Spleen (tissue), 7 donors: ENCODE measurements around the gene PURB.

ENCODE experiments used
- POLR2A ChIP-seq, 3 donors: fragments of 450-650 bp; IDR thresholded peaks; one replicate each; pipeline ENCODE4 v1.5.1; 2017; ENCODE audit warnings: antibody characterized with exemption in 3 of 3, mild to moderate bottlenecking in 1 of 3
- TF ChIP-seq, protein P1 (sequence below), 11 experiments: fragments of 200-600 bp in 7 of 11; fragments of 450-650 bp in 4 of 11; sonication (generic) in 4 of 11; IDR thresholded peaks in 8 of 11; conservative IDR thresholded peaks in 3 of 11; 1 replicate in 7 of 11; 2 replicates in 4 of 11; pipeline versions ENCODE4 v1.4.0 to v1.8.0; 2016 to 2021; ENCODE audit warnings: antibody characterized with exemption in 11 of 11, inconsistent platforms in 4 of 11, mild to moderate bottlenecking in 1 of 11
- donor health status: DM: no; HTN: no; CAD: no; lungs with moderate emphysema.
- donor health status: DM: no; HTN: no; CAD: no.
- donor health status: DM: no; HTN: no; CAD: no.

DNA sequence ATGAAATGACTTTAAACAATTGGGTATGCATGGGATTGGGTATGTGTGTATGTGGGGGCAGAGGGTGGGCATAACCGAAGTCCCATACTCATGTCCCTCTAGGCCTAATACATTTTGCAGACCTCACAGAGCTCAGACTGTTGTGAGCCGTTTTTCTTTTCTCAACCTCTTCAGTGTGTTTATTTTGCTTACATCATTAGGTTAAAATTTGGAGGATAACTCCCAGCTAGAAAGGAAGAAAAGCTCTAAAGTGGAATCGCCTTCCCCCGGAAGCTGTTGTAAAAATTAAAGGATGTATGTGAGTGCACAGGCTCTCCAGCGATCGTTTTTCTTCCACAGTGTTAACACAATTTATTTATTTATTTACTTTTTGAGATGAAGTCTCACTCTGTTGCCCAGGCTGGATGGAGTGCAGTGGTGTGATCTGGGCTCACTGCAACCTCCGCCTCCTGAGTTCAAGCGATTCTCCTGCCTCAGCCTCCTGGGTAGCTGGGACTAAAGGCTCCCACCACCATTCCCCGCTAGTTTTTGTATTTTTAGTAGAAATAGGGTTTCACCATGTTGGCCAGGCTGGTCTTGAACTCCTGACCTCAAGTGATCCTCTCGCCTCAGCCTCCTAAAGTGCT is 36.0 kb downstream of the PURB start:
- TF ChIP-seq, protein P1, sequence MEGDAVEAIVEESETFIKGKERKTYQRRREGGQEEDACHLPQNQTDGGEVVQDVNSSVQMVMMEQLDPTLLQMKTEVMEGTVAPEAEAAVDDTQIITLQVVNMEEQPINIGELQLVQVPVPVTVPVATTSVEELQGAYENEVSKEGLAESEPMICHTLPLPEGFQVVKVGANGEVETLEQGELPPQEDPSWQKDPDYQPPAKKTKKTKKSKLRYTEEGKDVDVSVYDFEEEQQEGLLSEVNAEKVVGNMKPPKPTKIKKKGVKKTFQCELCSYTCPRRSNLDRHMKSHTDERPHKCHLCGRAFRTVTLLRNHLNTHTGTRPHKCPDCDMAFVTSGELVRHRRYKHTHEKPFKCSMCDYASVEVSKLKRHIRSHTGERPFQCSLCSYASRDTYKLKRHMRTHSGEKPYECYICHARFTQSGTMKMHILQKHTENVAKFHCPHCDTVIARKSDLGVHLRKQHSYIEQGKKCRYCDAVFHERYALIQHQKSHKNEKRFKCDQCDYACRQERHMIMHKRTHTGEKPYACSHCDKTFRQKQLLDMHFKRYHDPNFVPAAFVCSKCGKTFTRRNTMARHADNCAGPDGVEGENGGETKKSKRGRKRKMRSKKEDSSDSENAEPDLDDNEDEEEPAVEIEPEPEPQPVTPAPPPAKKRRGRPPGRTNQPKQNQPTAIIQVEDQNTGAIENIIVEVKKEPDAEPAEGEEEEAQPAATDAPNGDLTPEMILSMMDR (IDR thresholded peaks at IDR 0.05 in 8 of 11, conservative IDR thresholded peaks at IDR 0.05 in 3 of 11): no peak
- no peak for TF ChIP-seq POLR2A (IDR thresholded peaks at IDR 0.05)
